Heart right ventricle (tissue), 16 donors: Measurements from ENCODE around the gene CASK. TPM values are rescaled to one million over a fixed set of nuclear protein-coding genes. Genes with fewer than 3 reads are reported as not detected.

Source experiments
- ATAC-seq, 8 donors: fragments of 200-7000 bp; cut with Tn5 transposase; one replicate each; pipeline ENCODE4 v1.9.1; 2020; ENCODE audit warnings: mild to moderate bottlenecking in 8 of 8, moderate library complexity in 8 of 8, moderate number of reproducible peaks in 1 of 8
- DNase-seq, 2 donors: peaks; one replicate each; pipeline ENCODE4 v3.0.0-alpha.2; 2020
- H3K27ac ChIP-seq, 10 donors: fragments of 200-600 bp; sonication (generic) in 2 of 10; one replicate each; pipeline versions ENCODE4 v1.5.0 to v1.8.0; 2020 to 2022; ENCODE audit warnings: mild to moderate bottlenecking in 3 of 10
- H3K27me3 ChIP-seq, 7 donors: fragments of 200-600 bp; one replicate each; pipeline ENCODE4 v1.8.0; 2021 to 2022; ENCODE audit warnings: mild to moderate bottlenecking in 2 of 7
- H3K36me3 ChIP-seq, 9 donors: fragments of 200-600 bp; sonication (generic) in 1 of 9; one replicate each; pipeline versions ENCODE4 v1.5.0 to v1.8.0; 2020 to 2022; ENCODE audit warnings: mild to moderate bottlenecking in 2 of 9
- H3K4me1 ChIP-seq, 9 donors: fragments of 200-600 bp; sonication (generic) in 1 of 9; one replicate each; pipeline versions ENCODE4 v1.5.0 to v1.8.0; 2020 to 2022; ENCODE audit warnings: mild to moderate bottlenecking in 4 of 9
- H3K4me3 ChIP-seq, 10 donors: fragments of 200-600 bp; sonication (generic) in 2 of 10; one replicate each; pipeline versions ENCODE4 v1.5.0 to v1.8.0; 2020 to 2022; ENCODE audit warnings: mild to moderate bottlenecking in 7 of 10, moderate library complexity in 2 of 10
- H3K9me3 ChIP-seq, 11 donors: fragments of 200-600 bp in 10 of 11; sonication (generic) in 2 of 11; one replicate each; pipeline versions ENCODE4 v1.5.0 to v1.8.0; 2013 to 2022; ENCODE audit warnings: mild to moderate bottlenecking in 2 of 11, control low read depth in 1 of 11, moderate library complexity in 1 of 11
- CTCF ChIP-seq, 9 donors: fragments of 200-600 bp; sonication (generic) in 2 of 9; IDR thresholded peaks; one replicate each; pipeline versions ENCODE4 v1.5.0 to v1.8.0; 2021 to 2022; ENCODE audit warnings: antibody characterized with exemption in 9 of 9, mild to moderate bottlenecking in 5 of 9, moderate library complexity in 1 of 9
- WGBS, 2 donors: extraction: QIAGEN DNeasy Blood & Tissue Kit; methylation state at CpG; one replicate each; pipeline ENCODE4 v1.1.7; 2013; ENCODE audit warnings: inconsistent platforms in 1 of 2; 5-methylcytosine and 5-hydroxymethylcytosine counted together
- intact Hi-C, 10 donors: fragments of 100-400 bp; cut with DNase I; formaldehyde crosslinking; loops; one replicate each; pipeline versions ENCODE4 v1.11.1 to v1.14.2; 2022
- polyA plus RNA-seq, 2 donors: library from polyadenylated mRNA; stranded (reverse); fragments of 200-250 nt; gene quantifications; one replicate each; pipeline ENCODE4 v1.2.3, GENCODE V29; 2013
- total RNA-seq, 10 donors: library from RNA; stranded (reverse); fragmentation: NEBNext Ultra II Directional in 3 of 10; extraction: Animal tissue kit (Norgen Biotek cat#: 25700) in 3 of 10; gene quantifications; one replicate each; pipeline versions ENCODE4 v1.2.1 to v1.2.4, GENCODE V29; 2021 to 2023
- donor health status: Arrhythmogenic right ventricular cardiomyopathy.
- donor health status: ischemic (EF 13 %, LVEDD 7.1; RV severe dilation, severe dysfunction).
- donor health status: healthy with polysubstance abuse.
- donor health status: DM: no; HTN: yes; CAD: no.
- donor health status: DM: no; HTN: no; CAD: no.
- donor health status: ischemic (EF 25% LVEDD 6.9; RV normal size, moderate dysfunction).
- donor health status: ischemic (EF 25% LVEDD 5.7; RV mildly dilated, moderate dysfunction).
- donor health status: healthy.
- donor health status: DM: yes; HTN: yes; CAD: no.
- donor health status: Ischemic cardiomyopathy.
- donor health status: ischemic (EF 35%, LVEDD 5.7; RV mildly dilated, moderate dysfunction).
- donor health status: nonischemic (EF 11% LVEDD 7.7; RV severe dilation, severe dysfunction).
- donor health status: DM: yes; HTN: yes; CAD: no.
- donor health status: PGD.
- donor health status: ischemic (EF 29% LVEDD 5.4; RV normal size, mild dysfunction).
- donor health status: nonischemic (EF 23%, LVEDD 6.1; RV moderate dilation, normal function).

Gene CASK
- total and polyA plus RNA-seq, 12 donors = 2.2 to 20.7 (median 12.7) TPM

GRCh38 chrX:41825796-41826195 is 97.6 kb downstream of the CASK start:
- Histone ChIP-seq H3K36me3 (no peaks in the 10 kb centered on the region), H3K9me3 (peaks cover 0 to 10% (median 0%) of the 10 kb centered on the region in 11 donors), H3K4me3 (no peak overlapping the region), H3K27ac (no peak overlapping the region), H3K27me3 (peaks cover 0 to 7% (median 0%) of the 10 kb centered on the region in 7 donors), H3K4me1 (no peaks in the 10 kb centered on the region)
- intact Hi-C loops = no loop called here
- no peak for TF ChIP-seq CTCF (IDR thresholded peaks at IDR 0.05)
- ATAC-seq = no peak
- 75 to 88% methylated on average over 2 of the region's 2 CpGs for WGBS, 2 donors
- no peak for DNase-seq

GRCh38 chrX:41824551-41824950 is 98.8 kb downstream of the CASK start:
- intact Hi-C loops = no loop called here

GRCh38 chrX:41823402-41823801 is 100.0 kb downstream of the CASK start:
- 42 to 56% methylated on average over 4 of the region's 4 CpGs for WGBS, 2 donors
- no peak for ATAC-seq
- no peak for DNase-seq
- Histone ChIP-seq H3K4me1 (no peaks in the 10 kb centered on the region), H3K27ac (no peak overlapping the region), H3K36me3 (no peaks in the 10 kb centered on the region), H3K27me3 (peaks cover 0 to 7% (median 0%) of the 10 kb centered on the region in 7 donors), H3K9me3 (peaks cover 0 to 10% (median 0%) of the 10 kb centered on the region in 11 donors), H3K4me3 (no peak overlapping the region)
- intact Hi-C loops = no loop called here
- TF ChIP-seq CTCF (IDR thresholded peaks at IDR 0.05) = no peak

More at GRCh38 chrX:41824551-41824950, 98.8 kb downstream of the CASK start:
- H3K4me1 ChIP-seq = no peaks in the 10 kb centered on the region
- no peaks in the 10 kb centered on the region for H3K36me3 ChIP-seq
- no peak overlapping the region for H3K27ac ChIP-seq
- WGBS, 2 donors = 57 to 81% methylated on average over 3 of the region's 3 CpGs
- no peak overlapping the region for H3K4me3 ChIP-seq
- peaks cover 0 to 10% (median 0%) of the 10 kb centered on the region in 11 donors for H3K9me3 ChIP-seq
- no peak for TF ChIP-seq CTCF (IDR thresholded peaks at IDR 0.05)
- peak in 1 of 2 donors; percentile 2 for DNase-seq
- ATAC-seq = no peak
- peaks cover 0 to 7% (median 0%) of the 10 kb centered on the region in 7 donors for H3K27me3 ChIP-seq

GRCh38 chrX:41822892-41823291 is 100.5 kb downstream of the CASK start:
- Histone ChIP-seq H3K4me1 (no peaks in the 10 kb centered on the region), H3K9me3 (peaks cover 0 to 10% (median 0%) of the 10 kb centered on the region in 11 donors), H3K27ac (no peak overlapping the region), H3K27me3 (peaks cover 0 to 2% (median 0%) of the 10 kb centered on the region in 7 donors), H3K36me3 (no peaks in the 10 kb centered on the region), H3K4me3 (no peak overlapping the region)
- TF ChIP-seq CTCF (IDR thresholded peaks at IDR 0.05) = no peak
- no peak for ATAC-seq
- intact Hi-C loops = no loop called here
- WGBS, 2 donors = 68 to 83% methylated on average over 2 of the region's 2 CpGs
- DNase-seq = no peak
